AG04450 (cell line): ENCODE measurements around the gene SAMD10. TPM values are rescaled to one million over a fixed set of nuclear protein-coding genes. Genes with fewer than 3 reads are reported as not detected.

ENCODE experiments used
- CTCF ChIA-PET: fragments of 300-600, 350-600 bp; formaldehyde crosslinking; extraction: SDS; loops from one replicate; lab custom pipeline; 2022; ENCODE audit warnings: antibody characterized with exemption, inconsistent platforms; lab: Charles Lee
- POLR2A ChIA-PET: fragments of 350-600 bp; formaldehyde crosslinking; extraction: SDS; loops from one replicate; lab custom pipeline; 2021; ENCODE audit warnings: antibody characterized with exemption, inconsistent platforms; lab: Yijun Ruan, JAX
- DNase-seq: peaks from one replicate; pipeline ENCODE4 v3.0.0-alpha.2; 2011; ENCODE audit warnings: low read depth, low spot score
- H3K27ac ChIP-seq: one replicate; pipeline ENCODE4 v1.5.1; 2012; ENCODE audit warnings: low read depth, low read length, control low read depth
- H3K27me3 ChIP-seq: one replicate; pipeline ENCODE4 v1.6.0; 2012; ENCODE audit warnings: low read length; ENCODE audit not compliant: control insufficient read depth, insufficient read depth
- H3K4me3 ChIP-seq: 2 replicates; pipeline ENCODE4 v1.5.1; 2011; ENCODE audit warnings: mild to moderate bottlenecking, low read depth, low read length, control low read depth
- H3K9me3 ChIP-seq: 2 replicates; pipeline ENCODE4 v1.5.1; 2012; ENCODE audit warnings: low read length; ENCODE audit not compliant: control insufficient read depth, insufficient read depth
- polyA plus RNA-seq: library from polyadenylated mRNA; depleted of rRNA; stranded (reverse); fragments of >200 nt; gene quantifications from 2 replicates; pipeline ENCODE4 v1.2.3, GENCODE V29; 2011
- TF ChIP-seq, protein P1 (sequence below): IDR thresholded peaks from 2 replicates; pipeline ENCODE4 v1.5.1; 2011; ENCODE audit warnings: low read depth, low read length, control low read depth, inconsistent platforms

Gene SAMD10
- polyA plus RNA-seq, 1 experiment, result 1.3 TPM

DNA sequence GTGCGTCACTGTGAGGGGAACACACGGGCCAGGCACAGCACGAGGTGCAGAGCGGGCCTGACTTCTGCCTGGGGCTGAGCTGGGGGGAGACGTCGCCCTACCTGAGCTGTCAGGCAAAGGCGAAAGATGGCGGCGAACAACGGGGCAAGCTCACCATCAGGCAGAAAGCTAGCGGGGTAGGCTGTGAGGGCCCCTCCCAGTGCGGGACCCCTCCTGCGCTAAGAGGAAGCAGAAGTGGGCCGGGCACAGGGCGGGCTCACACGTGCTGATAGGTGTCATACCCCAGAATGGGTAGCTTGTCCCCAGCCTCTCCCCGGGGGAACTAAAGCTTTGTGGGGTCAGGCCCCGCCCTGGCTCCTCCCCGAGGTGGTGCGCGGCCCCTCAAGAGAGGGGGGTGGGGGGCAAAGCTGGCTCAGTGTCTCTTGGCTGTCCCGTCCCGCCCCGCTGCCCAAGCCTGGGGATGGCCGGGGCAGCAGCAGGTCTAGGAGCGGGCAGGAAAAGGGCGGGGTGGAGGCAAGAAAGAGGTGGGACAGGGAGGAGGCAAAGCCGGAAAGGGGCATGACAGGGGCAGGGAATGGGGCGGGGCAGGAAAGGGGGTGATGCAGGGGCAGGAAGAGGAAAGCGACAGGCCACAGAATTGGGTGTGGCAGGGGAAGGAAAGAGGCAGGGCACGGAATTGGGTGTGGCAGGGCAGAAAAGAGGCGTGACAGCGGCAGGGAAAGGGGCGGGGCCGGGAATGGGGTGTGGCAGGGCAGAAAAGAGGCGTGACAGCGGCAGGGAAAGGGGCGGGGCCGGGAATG lies 38.0 kb downstream of the SAMD10 start:
- DNase-seq, result no peak
- H3K4me3 ChIP-seq, result no peak overlapping the region
- no peaks in the 10 kb centered on the region for H3K27me3 ChIP-seq
- ChIA-PET CTCF (no interaction called here), POLR2A (no interaction called here)
- peaks cover 28% of the 10 kb centered on the region; the same call in 1 of the 2 replicates for H3K9me3 ChIP-seq
- TF ChIP-seq, protein P1, sequence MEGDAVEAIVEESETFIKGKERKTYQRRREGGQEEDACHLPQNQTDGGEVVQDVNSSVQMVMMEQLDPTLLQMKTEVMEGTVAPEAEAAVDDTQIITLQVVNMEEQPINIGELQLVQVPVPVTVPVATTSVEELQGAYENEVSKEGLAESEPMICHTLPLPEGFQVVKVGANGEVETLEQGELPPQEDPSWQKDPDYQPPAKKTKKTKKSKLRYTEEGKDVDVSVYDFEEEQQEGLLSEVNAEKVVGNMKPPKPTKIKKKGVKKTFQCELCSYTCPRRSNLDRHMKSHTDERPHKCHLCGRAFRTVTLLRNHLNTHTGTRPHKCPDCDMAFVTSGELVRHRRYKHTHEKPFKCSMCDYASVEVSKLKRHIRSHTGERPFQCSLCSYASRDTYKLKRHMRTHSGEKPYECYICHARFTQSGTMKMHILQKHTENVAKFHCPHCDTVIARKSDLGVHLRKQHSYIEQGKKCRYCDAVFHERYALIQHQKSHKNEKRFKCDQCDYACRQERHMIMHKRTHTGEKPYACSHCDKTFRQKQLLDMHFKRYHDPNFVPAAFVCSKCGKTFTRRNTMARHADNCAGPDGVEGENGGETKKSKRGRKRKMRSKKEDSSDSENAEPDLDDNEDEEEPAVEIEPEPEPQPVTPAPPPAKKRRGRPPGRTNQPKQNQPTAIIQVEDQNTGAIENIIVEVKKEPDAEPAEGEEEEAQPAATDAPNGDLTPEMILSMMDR, result no peak
- no peak overlapping the region for H3K27ac ChIP-seq

GRCh38 chr20:63940472-63941266 lies 38.8 kb downstream of the SAMD10 start:
- Histone ChIP-seq H3K27me3 (no peaks in the 10 kb centered on the region), H3K27ac (peak overlapping the region; percentile 11), H3K9me3 (peaks cover 28% of the 10 kb centered on the region; the same call in 1 of the 2 replicates), H3K4me3 (no peak overlapping the region)
- POLR2A ChIA-PET, result no interaction called here
- CTCF ChIA-PET, result no interaction called here
- no peak for DNase-seq
- TF ChIP-seq, protein P1, result no peak

- Histone ChIP-seq H3K27ac (peak overlapping the region; percentile 11), H3K4me3 (no peak overlapping the region), H3K27me3 (no peaks in the 10 kb centered on the region), H3K9me3 (peaks cover 28% of the 10 kb centered on the region; the same call in 1 of the 2 replicates)
- DNase-seq, result no peak
- CTCF ChIA-PET, result interaction anchor here (1.0 kb wide), 1 partner anchor 33 kb away, joined by 3 read pairs; no protein-coding TSS in a partner anchor
- TF ChIP-seq, protein P1, result no peak
- POLR2A ChIA-PET, result no interaction called here
Measured at GRCh38 chr20:63940071-63940471, 39.4 kb downstream of the SAMD10 start.

DNA sequence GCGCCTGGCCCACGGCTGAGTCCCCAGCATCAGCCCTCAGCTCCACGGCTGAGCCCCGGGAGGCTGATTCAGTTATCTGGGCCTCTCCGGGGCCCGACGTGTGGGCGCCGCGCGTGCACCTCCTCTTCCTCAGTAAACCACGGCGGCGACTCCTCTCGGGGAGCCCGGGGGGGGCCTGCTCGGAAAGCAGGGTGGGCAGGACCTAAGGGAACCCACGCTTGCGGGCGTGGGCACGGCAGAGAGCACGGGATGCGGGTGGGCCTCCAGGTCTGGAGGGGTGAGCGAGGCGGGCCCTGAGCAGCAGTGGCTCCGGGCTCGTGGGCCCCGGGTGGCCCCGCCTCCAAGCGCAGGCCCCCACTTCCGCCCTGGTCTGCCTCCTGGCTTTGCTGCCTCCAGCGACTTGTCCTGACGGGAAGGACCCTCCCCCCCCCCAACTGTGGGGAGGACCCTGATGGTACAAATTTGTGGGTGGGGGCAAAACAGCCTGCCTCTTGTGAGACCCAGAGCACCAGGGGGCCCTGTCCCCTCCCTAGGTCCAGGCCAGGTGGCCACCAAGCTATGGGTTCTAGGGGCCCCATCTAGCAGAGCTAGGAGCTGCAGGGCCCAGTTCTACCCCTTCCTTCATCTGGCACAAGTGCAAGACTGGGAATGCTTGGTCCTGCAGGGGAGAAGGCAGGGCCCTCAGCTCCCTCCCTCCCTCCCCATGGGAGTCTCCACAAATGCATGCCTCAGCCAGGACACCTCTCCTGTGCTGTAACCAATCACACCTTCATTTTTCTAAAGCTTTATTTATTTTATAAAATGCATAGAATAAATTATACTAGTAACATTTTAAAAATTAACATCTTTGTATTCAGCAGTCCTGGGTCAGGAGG lies 40.1 kb downstream of the SAMD10 start:
- DNase-seq, result no peak

More for the DNA sequence above, 40.1 kb downstream of the SAMD10 start:
- H3K9me3 ChIP-seq, result peaks cover 28% of the 10 kb centered on the region; the same call in 1 of the 2 replicates
- ChIA-PET CTCF (interaction anchor here (1.0 kb wide), 1 partner anchor 34 kb away, joined by 3 read pairs; no protein-coding TSS in a partner anchor), POLR2A (no interaction called here)
- TF ChIP-seq, protein P1, result no peak
- H3K27ac ChIP-seq, result no peak overlapping the region
- no peak overlapping the region for H3K4me3 ChIP-seq
- H3K27me3 ChIP-seq, result no peaks in the 10 kb centered on the region
